HG02759 (cell line): ENCODE measurements around the gene GPHA2.

Experiments used
- ATAC-seq: cut with Tn5 transposase; IDR thresholded peaks from one replicate; pipeline ENCODE4 v1.9.1; 2021; ENCODE audit warnings: mild to moderate bottlenecking, moderate library complexity; ENCODE audit not compliant: unreplicated experiment

Gene GPHA2

GRCh38 chr11:64892838-64893193 is 42.9 kb downstream of the GPHA2 start:
- no peak for ATAC-seq

- no peak for ATAC-seq
Observed at GRCh38 chr11:64892411-64892831, 43.3 kb downstream of the GPHA2 start.

- no peak for ATAC-seq
Observed at GRCh38 chr11:64891880-64892279, 43.8 kb downstream of the GPHA2 start.

- no peak for ATAC-seq
Observed at GRCh38 chr11:64891215-64891848, 44.4 kb downstream of the GPHA2 start.

DNA sequence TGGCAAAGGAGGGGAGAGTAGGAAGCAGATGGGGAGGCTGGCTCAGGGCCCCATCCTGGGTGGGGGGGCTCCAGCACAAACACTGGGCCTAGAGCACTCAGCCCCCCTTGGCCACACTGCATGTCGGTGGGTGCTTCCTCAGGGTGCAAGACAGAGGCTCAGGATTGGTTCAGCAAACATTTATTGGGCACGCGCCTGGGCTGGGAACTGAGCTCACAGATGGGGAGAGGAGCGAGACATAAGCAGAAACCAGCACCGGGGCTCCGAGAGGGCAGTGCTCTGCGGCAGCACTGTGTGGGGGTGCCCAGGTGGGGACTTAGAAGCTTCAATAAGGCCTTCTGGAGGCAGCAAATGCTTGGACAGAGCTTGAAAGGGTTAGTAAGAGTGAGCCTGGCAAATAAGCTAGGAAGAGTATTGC is 45.2 kb downstream of the GPHA2 start:
- no peak for ATAC-seq

DNA sequence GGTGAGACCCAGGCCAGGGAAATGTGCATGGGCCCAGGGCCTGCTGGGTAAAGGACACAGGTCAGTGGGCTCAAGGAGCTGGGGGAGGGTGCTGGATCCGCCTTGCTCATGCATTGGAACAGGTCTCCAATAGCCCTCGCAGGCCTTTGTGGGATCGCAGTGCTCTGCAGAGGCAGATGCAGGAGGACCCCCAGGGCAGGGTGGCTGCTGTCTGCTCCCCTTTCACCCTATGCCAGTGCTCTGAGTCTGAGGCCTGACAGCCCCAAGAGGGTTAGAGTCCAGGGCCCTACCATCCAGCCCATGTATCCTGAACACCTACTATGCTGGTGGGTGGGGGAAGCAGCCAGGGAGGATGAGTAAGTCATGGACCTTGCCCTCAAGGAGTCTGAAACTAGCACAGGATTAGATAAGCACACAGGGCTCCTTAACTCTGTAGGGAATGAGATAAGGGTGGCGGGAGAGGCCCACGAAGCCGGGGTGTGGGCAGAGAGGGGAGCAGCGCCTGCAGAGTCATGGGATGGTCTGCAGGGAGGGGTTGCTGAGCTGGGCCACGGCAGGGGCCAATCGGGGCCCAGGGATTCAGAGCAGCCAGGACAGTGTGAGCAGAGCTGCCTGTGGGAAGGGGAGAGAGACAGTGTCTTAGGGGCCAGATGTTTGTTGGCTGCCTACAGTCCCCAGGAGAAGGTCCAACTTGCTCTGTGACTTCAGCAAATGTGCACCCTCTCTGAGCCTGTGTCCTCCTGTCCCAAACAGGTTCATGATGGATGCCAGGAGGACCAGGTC is 46.8 kb downstream of the GPHA2 start:
- ATAC-seq = no peak

GRCh38 chr11:64888406-64888728 is 47.3 kb downstream of the GPHA2 start:
- ATAC-seq = no peak

DNA sequence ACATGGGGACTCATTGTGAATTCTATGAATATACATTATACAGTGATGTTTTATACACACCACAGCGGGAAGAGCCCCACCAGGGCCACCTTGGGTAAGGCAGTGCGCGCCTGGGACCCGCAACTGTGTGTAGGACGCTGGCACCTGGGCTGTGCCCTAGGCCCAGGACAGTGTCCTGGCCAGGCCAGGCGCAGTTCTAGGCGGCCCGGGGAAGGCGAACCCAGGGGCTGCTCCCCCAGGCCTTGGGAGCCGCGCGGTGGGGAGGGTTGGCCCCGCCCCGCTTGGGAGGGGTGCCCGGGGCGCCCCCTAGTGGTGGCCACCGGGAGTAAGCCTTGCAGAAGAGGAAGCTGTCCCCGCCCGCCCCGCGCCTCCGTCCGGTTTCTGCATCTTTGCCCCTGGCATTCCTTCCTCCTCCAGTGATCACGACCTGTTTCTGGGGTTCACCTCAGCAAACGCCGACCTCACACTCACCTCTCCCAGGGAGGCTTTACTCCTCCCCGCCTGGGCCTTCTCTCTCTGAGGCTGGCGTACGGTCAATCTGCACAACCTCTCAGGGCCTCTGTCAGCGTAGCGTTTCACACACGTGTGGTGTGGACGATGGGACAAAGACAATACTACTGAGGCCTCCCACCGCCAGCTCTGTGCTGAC is 47.8 kb downstream of the GPHA2 start:
- ATAC-seq = no peak

DNA sequence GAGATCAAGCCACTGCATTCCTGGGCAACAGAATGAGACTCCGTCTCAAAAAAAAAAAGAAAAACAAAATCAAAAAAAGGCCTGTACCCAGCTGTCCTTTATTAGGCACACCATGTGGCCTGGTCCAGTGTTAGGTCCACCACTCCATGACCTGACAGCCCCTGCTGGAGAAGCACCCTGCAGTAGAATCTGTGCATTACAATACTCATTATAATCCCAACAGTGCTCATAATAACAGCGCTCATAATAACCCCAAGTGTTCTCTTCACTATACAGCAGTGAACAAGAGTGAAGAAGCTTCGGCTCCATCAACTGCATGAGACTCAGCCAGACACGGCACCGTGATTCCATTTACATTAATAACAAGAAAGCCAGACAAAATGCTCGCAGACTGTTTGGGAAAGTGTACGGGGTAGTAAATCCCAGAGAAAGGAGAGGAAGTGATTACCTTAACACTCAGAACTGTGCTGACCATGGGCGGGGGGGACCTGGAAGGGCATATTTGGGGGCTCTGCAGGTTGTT is 48.4 kb downstream of the GPHA2 start:
- ATAC-seq = no peak

DNA sequence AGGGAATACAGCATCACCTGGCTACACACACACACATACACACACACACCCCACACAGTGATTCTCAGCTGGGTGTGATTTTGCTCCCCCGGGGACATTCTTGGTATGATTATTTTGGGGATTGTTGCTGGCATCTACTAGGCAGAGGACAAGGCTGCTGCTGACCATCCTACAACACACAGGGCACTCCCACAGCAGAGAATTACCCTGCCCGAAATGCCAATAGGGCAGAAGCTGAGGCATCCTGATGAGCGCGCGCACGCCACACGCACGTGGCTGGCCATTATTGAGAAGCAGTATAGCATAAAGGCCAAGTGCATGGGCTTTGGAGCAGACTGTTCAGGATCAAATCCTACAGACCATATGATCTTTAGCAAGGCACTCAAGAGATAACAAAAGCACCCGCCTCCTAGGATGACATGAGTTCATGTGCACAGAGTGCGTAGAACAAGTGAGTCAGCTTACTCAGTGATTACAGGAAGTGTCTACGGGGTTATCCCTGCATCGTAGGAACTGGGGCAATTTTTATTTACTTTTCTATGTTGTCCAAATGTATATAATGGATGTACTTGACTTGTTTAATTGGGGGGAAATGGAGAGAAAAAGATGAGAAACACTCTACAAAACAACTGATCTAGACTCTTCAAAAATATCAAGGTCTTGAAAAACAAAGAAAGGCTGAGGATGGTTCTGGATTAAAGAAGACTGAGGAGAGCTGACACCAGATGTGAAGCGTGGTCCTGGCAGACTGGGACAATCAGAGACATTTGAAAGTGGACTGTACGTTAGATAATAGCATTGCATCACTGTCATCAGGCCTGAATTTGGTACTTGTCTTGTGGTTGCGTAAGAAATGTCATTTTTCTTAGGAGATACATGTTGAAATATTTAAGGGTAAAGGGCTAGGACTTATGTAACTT is 50.1 kb downstream of the GPHA2 start:
- no peak for ATAC-seq
